ENCODE measurements around the gene ZDHHC7.

ZDHHC7 gene

GRCh38 chr16:84927621-84928591 lies 83.4 kb downstream of the ZDHHC7 start:
- Histone ChIP-seq H3K4me2 (no peak overlapping the region), H3K4me1 (ENCODE audit: low read depth, poor library complexity, severe bottlenecking) (no peaks in the 10 kb centered on the region), H3K9ac (no peak overlapping the region), H3K36me3 (ENCODE audit: insufficient read depth) (no peaks in the 10 kb centered on the region), H4K20me1 (ENCODE audit: insufficient read depth) (no peaks in the 10 kb centered on the region), H3K27ac (no peak overlapping the region), H3K4me3 (IDR thresholded peaks at IDR 0.05; ENCODE audit: insufficient read depth, low read depth, low read length) (no peak overlapping the region), H3K79me2 (ENCODE audit: insufficient read depth, low read depth) (no peaks in the 10 kb centered on the region), H3K27me3 (ENCODE audit: insufficient read depth, low read depth) (peaks cover 76% of the 10 kb centered on the region), H2AFZ (ENCODE audit: low read depth) (no peak overlapping the region)
- TF ChIP-seq CTCF (conservative IDR thresholded peaks at IDR 0.05; ENCODE audit: low read depth, low read length), result no peak

- Histone ChIP-seq H3K36me3 (ENCODE audit: insufficient read depth) (no peaks in the 10 kb centered on the region), H3K9ac (no peak overlapping the region), H2AFZ (ENCODE audit: low read depth) (no peak overlapping the region), H3K27me3 (ENCODE audit: insufficient read depth, low read depth) (peaks cover 72% of the 10 kb centered on the region), H3K79me2 (ENCODE audit: insufficient read depth, low read depth) (no peaks in the 10 kb centered on the region), H3K4me1 (ENCODE audit: low read depth, poor library complexity, severe bottlenecking) (no peaks in the 10 kb centered on the region), H4K20me1 (ENCODE audit: insufficient read depth) (no peaks in the 10 kb centered on the region), H3K4me2 (no peak overlapping the region), H3K4me3 (IDR thresholded peaks at IDR 0.05; ENCODE audit: insufficient read depth, low read depth, low read length) (no peak overlapping the region), H3K27ac (no peak overlapping the region)
- TF ChIP-seq CTCF (conservative IDR thresholded peaks at IDR 0.05; ENCODE audit: low read depth, low read length), result no peak
Measured at GRCh38 chr16:84926462-84926861, 84.9 kb downstream of the ZDHHC7 start.

- Histone ChIP-seq H3K4me2 (no peak overlapping the region), H3K27ac (no peak overlapping the region), H3K36me3 (ENCODE audit: insufficient read depth) (no peaks in the 10 kb centered on the region), H3K79me2 (ENCODE audit: insufficient read depth, low read depth) (no peaks in the 10 kb centered on the region), H3K27me3 (ENCODE audit: insufficient read depth, low read depth) (peaks cover 70% of the 10 kb centered on the region), H2AFZ (ENCODE audit: low read depth) (no peak overlapping the region), H3K9ac (no peak overlapping the region), H3K4me1 (ENCODE audit: low read depth, poor library complexity, severe bottlenecking) (no peaks in the 10 kb centered on the region), H3K4me3 (IDR thresholded peaks at IDR 0.05; ENCODE audit: insufficient read depth, low read depth, low read length) (no peak overlapping the region), H4K20me1 (ENCODE audit: insufficient read depth) (no peaks in the 10 kb centered on the region)
- TF ChIP-seq CTCF (conservative IDR thresholded peaks at IDR 0.05; ENCODE audit: low read depth, low read length), result no peak
Measured at GRCh38 chr16:84925773-84926372, 85.5 kb downstream of the ZDHHC7 start.

GRCh38 chr16:84925092-84925772 lies 86.1 kb downstream of the ZDHHC7 start:
- no peak overlapping the region for H3K4me3 ChIP-seq (IDR thresholded peaks at IDR 0.05; ENCODE audit: insufficient read depth, low read depth, low read length)
- TF ChIP-seq CTCF (conservative IDR thresholded peaks at IDR 0.05; ENCODE audit: low read depth, low read length), result peak; percentile 89
- H2AFZ ChIP-seq (ENCODE audit: low read depth), result no peak overlapping the region
- H3K79me2 ChIP-seq (ENCODE audit: insufficient read depth, low read depth), result no peaks in the 10 kb centered on the region
- H3K4me1 ChIP-seq (ENCODE audit: low read depth, poor library complexity, severe bottlenecking), result no peaks in the 10 kb centered on the region
- no peaks in the 10 kb centered on the region for H4K20me1 ChIP-seq (ENCODE audit: insufficient read depth)
- no peak overlapping the region for H3K27ac ChIP-seq
- no peak overlapping the region for H3K9ac ChIP-seq
- H3K36me3 ChIP-seq (ENCODE audit: insufficient read depth), result no peaks in the 10 kb centered on the region
- no peak overlapping the region for H3K4me2 ChIP-seq
- peaks cover 77% of the 10 kb centered on the region for H3K27me3 ChIP-seq (ENCODE audit: insufficient read depth, low read depth)

Data from KMS-11 (cell line).